WTC11 (cell line): ENCODE data around the gene KCNA1. TPM values are rescaled to one million over a fixed set of nuclear protein-coding genes. Genes with fewer than 3 reads are reported as not detected.

Source experiments
- ATAC-seq: fragments of 200-7000 bp; cut with Tn5 transposase; 2 replicates; pipeline ENCODE4 v1.10.0; 2021; ENCODE audit warnings: mild to moderate bottlenecking, moderate library complexity
- CTCF ChIA-PET: fragments of 300-600 bp; sonication (Branson Sonifier 250); formaldehyde crosslinking; loops from one replicate; lab custom pipeline; 2021; ENCODE audit warnings: antibody characterized with exemption; lab: Charles Lee
- POLR2A ChIA-PET: fragments of 350-600 bp; sonication (Branson Sonifier 250); formaldehyde crosslinking; loops from one replicate; lab custom pipeline; 2021; ENCODE audit warnings: antibody characterized with exemption; lab: Charles Lee
- DNase-seq: peaks from one replicate; pipeline ENCODE4 v3.0.0; 2021; ENCODE audit warnings: low spot score
- H3K27ac Mint-ChIP-seq: 2 replicates; pipeline ENCODE4 v1.8.0; 2021; ENCODE audit warnings: mixed read lengths
- H3K27me3 Mint-ChIP-seq: 2 replicates; pipeline ENCODE4 v1.8.0; 2021; ENCODE audit warnings: low read depth, mild to moderate bottlenecking, moderate library complexity, mixed read lengths
- H3K36me3 Mint-ChIP-seq: 2 replicates; pipeline ENCODE4 v1.8.0; 2021; ENCODE audit warnings: mixed read lengths
- H3K4me1 Mint-ChIP-seq: 2 replicates; pipeline ENCODE4 v1.8.0; 2022; ENCODE audit warnings: mixed read lengths
- H3K4me3 Mint-ChIP-seq: 2 replicates; pipeline ENCODE4 v1.8.0; 2021; ENCODE audit warnings: mild to moderate bottlenecking, moderate library complexity, mixed read lengths
- H3K9me3 Mint-ChIP-seq: 2 replicates; pipeline ENCODE4 v1.8.0; 2021; ENCODE audit warnings: mixed read lengths
- ATF1 ChIP-seq: sonication (generic); formaldehyde crosslinking; IDR thresholded peaks from 2 replicates; pipeline ENCODE4 v1.8.1; 2023; ENCODE audit warnings: mild to moderate bottlenecking, moderate library complexity, missing genetic modification reagents
- CREM ChIP-seq: sonication (generic); formaldehyde crosslinking; IDR thresholded peaks from 2 replicates; pipeline ENCODE4 v1.8.1; 2022; ENCODE audit warnings: mild to moderate bottlenecking, missing genetic modification reagents, moderate library complexity
- EMX1 ChIP-seq: fragments of 250-450 bp; sonication (Bioruptor Pico); IDR thresholded peaks from 2 replicates; pipeline ENCODE4 v1.8.0; 2021; ENCODE audit warnings: mild to moderate bottlenecking
- ETV6 ChIP-seq: sonication (generic); formaldehyde crosslinking; IDR thresholded peaks from 2 replicates; pipeline ENCODE4 v1.8.1; 2022; ENCODE audit warnings: mild to moderate bottlenecking, missing genetic modification reagents
- FOXK1 ChIP-seq: sonication (generic); formaldehyde crosslinking; IDR thresholded peaks from 2 replicates; pipeline ENCODE4 v1.8.0; 2022; ENCODE audit warnings: mild to moderate bottlenecking, moderate library complexity, missing genetic modification reagents
- HMGA2 ChIP-seq: fragments of 250-450 bp; sonication (Bioruptor Pico); IDR thresholded peaks from 2 replicates; pipeline ENCODE4 v1.4.0; 2021; ENCODE audit warnings: mild to moderate bottlenecking, moderate library complexity
- NFYB ChIP-seq: sonication (generic); formaldehyde crosslinking; conservative IDR thresholded peaks from 2 replicates; pipeline ENCODE4 v1.8.0; 2022; ENCODE audit warnings: low read depth, missing genetic modification reagents
- NR1H2 ChIP-seq: sonication (generic); formaldehyde crosslinking; IDR thresholded peaks from 2 replicates; pipeline ENCODE4 v1.9.0; 2021; ENCODE audit warnings: mild to moderate bottlenecking, moderate library complexity, missing genetic modification reagents
- NR2C2 ChIP-seq: sonication (generic); formaldehyde crosslinking; IDR thresholded peaks from 2 replicates; pipeline ENCODE4 v1.8.0; 2022; ENCODE audit warnings: mild to moderate bottlenecking, missing genetic modification reagents
- SP1 ChIP-seq: sonication (generic); formaldehyde crosslinking; conservative IDR thresholded peaks from 2 replicates; pipeline ENCODE4 v1.8.1; 2022; ENCODE audit warnings: missing genetic modification reagents
- TCF7 ChIP-seq: sonication (generic); formaldehyde crosslinking; IDR thresholded peaks from 2 replicates; pipeline ENCODE4 v1.8.0; 2022; ENCODE audit warnings: mild to moderate bottlenecking, low read depth, missing genetic modification reagents, moderate library complexity
- TP53 ChIP-seq: sonication (generic); formaldehyde crosslinking; IDR thresholded peaks from 2 replicates; pipeline ENCODE4 v1.8.1; 2023; ENCODE audit warnings: mild to moderate bottlenecking, missing genetic modification reagents
- USF2 ChIP-seq: sonication (generic); formaldehyde crosslinking; IDR thresholded peaks from 2 replicates; pipeline ENCODE4 v1.8.1; 2023; ENCODE audit warnings: mild to moderate bottlenecking, missing genetic modification reagents, moderate library complexity
- ZBTB21 ChIP-seq: sonication (generic); formaldehyde crosslinking; IDR thresholded peaks from 2 replicates; pipeline ENCODE4 v1.8.1; 2023; ENCODE audit warnings: mild to moderate bottlenecking, missing genetic modification reagents, borderline replicate concordance
- ZNF121 ChIP-seq: sonication (generic); formaldehyde crosslinking; IDR thresholded peaks from 2 replicates; pipeline ENCODE4 v1.8.0; 2023; ENCODE audit warnings: missing genetic modification reagents
- ZNF219 ChIP-seq: sonication (generic); formaldehyde crosslinking; IDR thresholded peaks from 2 replicates; pipeline ENCODE4 v1.8.0; 2023; ENCODE audit warnings: missing genetic modification reagents, mild to moderate bottlenecking, borderline replicate concordance
- ZNF317 ChIP-seq: sonication (generic); formaldehyde crosslinking; IDR thresholded peaks from 2 replicates; pipeline ENCODE4 v1.8.1; 2023; ENCODE audit warnings: low read depth, mild to moderate bottlenecking, moderate library complexity, missing genetic modification reagents, borderline replicate concordance
- ZNF512 ChIP-seq: sonication (generic); formaldehyde crosslinking; IDR thresholded peaks from 2 replicates; pipeline ENCODE4 v1.8.1; 2022; ENCODE audit warnings: missing genetic modification reagents, borderline replicate concordance
- total RNA-seq: library from RNA; stranded (reverse); gene quantifications from 3 replicates; pipeline ENCODE4 v1.2.3, GENCODE V29; 2021
- TF ChIP-seq, protein P1 (sequence below): sonication (generic); formaldehyde crosslinking; IDR thresholded peaks from 2 replicates; pipeline ENCODE4 v1.8.1; 2023; ENCODE audit warnings: mild to moderate bottlenecking, missing genetic modification reagents
- TF ChIP-seq, protein P2 (sequence below): sonication (generic); formaldehyde crosslinking; IDR thresholded peaks from 2 replicates; pipeline ENCODE4 v1.8.1; 2022; ENCODE audit warnings: low read depth, missing genetic modification reagents, borderline replicate concordance
- TF ChIP-seq, protein P3 (sequence below): sonication (generic); formaldehyde crosslinking; IDR thresholded peaks from 2 replicates; pipeline ENCODE4 v1.8.1; 2023; ENCODE audit warnings: mild to moderate bottlenecking, missing genetic modification reagents
- TF ChIP-seq, protein P4 (sequence below): fragments of 250-450 bp; sonication (Bioruptor Pico); IDR thresholded peaks from 2 replicates; pipeline ENCODE4 v1.8.0; 2021; ENCODE audit warnings: mild to moderate bottlenecking

Gene KCNA1
- total RNA-seq, 1 experiment from 2014 or later, result 0.04 TPM

GRCh38 chr12:4865246-4865645 is 44.5 kb upstream of the KCNA1 start:
- no peak for ATAC-seq
- Mint-ChIP-seq H3K4me1 (no peaks in the 10 kb centered on the region), H3K4me3 (no peak overlapping the region), H3K9me3 (no peaks in the 10 kb centered on the region), H3K27ac (no peak overlapping the region), H3K27me3 (peaks cover 30% of the 10 kb centered on the region), H3K36me3 (no peaks in the 10 kb centered on the region)
- no peak for DNase-seq
- CTCF ChIA-PET, result interaction anchor here (1.6 to 5.9 kb wide), 3 partner anchors 10 to 44 kb away, joined by 3 to 46 read pairs (median 9); no protein-coding TSS in a partner anchor
- POLR2A ChIA-PET, result no interaction called here
- TF ChIP-seq ZNF121, result no peak
- TF ChIP-seq ZNF317 (CRISPR knock-in tag), result no peak
- TF ChIP-seq, protein P1, sequence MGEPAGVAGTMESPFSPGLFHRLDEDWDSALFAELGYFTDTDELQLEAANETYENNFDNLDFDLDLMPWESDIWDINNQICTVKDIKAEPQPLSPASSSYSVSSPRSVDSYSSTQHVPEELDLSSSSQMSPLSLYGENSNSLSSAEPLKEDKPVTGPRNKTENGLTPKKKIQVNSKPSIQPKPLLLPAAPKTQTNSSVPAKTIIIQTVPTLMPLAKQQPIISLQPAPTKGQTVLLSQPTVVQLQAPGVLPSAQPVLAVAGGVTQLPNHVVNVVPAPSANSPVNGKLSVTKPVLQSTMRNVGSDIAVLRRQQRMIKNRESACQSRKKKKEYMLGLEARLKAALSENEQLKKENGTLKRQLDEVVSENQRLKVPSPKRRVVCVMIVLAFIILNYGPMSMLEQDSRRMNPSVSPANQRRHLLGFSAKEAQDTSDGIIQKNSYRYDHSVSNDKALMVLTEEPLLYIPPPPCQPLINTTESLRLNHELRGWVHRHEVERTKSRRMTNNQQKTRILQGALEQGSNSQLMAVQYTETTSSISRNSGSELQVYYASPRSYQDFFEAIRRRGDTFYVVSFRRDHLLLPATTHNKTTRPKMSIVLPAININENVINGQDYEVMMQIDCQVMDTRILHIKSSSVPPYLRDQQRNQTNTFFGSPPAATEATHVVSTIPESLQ, result no peak
- TF ChIP-seq ETV6 (CRISPR knock-in tag), result no peak
- no peak for TF ChIP-seq HMGA2 (CRISPR knock-in tag)
- TF ChIP-seq NR1H2 (CRISPR knock-in tag), result no peak
- no peak for TF ChIP-seq TCF7 (CRISPR knock-in tag)
- TF ChIP-seq CREM (CRISPR knock-in tag), result no peak
- TF ChIP-seq, protein P2, sequence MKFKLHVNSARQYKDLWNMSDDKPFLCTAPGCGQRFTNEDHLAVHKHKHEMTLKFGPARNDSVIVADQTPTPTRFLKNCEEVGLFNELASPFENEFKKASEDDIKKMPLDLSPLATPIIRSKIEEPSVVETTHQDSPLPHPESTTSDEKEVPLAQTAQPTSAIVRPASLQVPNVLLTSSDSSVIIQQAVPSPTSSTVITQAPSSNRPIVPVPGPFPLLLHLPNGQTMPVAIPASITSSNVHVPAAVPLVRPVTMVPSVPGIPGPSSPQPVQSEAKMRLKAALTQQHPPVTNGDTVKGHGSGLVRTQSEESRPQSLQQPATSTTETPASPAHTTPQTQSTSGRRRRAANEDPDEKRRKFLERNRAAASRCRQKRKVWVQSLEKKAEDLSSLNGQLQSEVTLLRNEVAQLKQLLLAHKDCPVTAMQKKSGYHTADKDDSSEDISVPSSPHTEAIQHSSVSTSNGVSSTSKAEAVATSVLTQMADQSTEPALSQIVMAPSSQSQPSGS (CRISPR knock-in tag), result no peak
- TF ChIP-seq USF2 (CRISPR knock-in tag), result no peak
- TF ChIP-seq NFYB (CRISPR knock-in tag), result no peak
- TF ChIP-seq, protein P3, sequence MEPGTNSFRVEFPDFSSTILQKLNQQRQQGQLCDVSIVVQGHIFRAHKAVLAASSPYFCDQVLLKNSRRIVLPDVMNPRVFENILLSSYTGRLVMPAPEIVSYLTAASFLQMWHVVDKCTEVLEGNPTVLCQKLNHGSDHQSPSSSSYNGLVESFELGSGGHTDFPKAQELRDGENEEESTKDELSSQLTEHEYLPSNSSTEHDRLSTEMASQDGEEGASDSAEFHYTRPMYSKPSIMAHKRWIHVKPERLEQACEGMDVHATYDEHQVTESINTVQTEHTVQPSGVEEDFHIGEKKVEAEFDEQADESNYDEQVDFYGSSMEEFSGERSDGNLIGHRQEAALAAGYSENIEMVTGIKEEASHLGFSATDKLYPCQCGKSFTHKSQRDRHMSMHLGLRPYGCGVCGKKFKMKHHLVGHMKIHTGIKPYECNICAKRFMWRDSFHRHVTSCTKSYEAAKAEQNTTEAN, result no peak
- TF ChIP-seq EMX1 (CRISPR knock-in tag), result no peak
- TF ChIP-seq ATF1 (CRISPR knock-in tag), result no peak
- TF ChIP-seq, all 79 proteins: peak for 0

DNA sequence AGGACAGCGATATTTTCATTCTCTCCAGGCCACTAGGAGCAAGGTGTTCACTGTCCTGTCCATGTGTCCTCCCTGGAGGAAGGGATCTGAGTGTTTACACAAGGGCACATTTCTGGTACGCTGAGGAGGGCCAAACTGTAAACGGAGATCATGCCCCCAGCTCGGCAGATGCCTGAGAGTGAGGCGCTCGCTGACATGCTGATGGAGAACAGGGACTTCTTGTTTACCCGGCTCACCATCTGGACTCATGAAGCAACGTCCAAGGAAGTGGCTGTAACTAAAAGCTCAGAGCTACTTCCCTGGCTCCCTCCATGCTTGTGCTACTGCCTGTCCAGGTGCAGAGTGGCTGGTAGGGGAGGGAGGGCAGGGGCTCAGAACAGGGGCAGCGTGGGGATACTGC is 43.4 kb upstream of the KCNA1 start:
- H3K27me3 Mint-ChIP-seq, result peaks cover 31% of the 10 kb centered on the region

More for the DNA sequence above, 43.4 kb upstream of the KCNA1 start:
- ChIA-PET CTCF (interaction anchor here (2.7 to 5.9 kb wide), 2 partner anchors 11 to 18 kb away, joined by 9 to 46 read pairs; no protein-coding TSS in a partner anchor), POLR2A (no interaction called here)
- TF ChIP-seq, protein P4, sequence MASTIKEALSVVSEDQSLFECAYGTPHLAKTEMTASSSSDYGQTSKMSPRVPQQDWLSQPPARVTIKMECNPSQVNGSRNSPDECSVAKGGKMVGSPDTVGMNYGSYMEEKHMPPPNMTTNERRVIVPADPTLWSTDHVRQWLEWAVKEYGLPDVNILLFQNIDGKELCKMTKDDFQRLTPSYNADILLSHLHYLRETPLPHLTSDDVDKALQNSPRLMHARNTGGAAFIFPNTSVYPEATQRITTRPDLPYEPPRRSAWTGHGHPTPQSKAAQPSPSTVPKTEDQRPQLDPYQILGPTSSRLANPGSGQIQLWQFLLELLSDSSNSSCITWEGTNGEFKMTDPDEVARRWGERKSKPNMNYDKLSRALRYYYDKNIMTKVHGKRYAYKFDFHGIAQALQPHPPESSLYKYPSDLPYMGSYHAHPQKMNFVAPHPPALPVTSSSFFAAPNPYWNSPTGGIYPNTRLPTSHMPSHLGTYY, result no peak
- TF ChIP-seq TP53 (no peak), NR2C2 (CRISPR knock-in tag) (no peak), ZNF219 (CRISPR knock-in tag) (no peak), ZBTB21 (CRISPR knock-in tag) (no peak), ZNF512 (CRISPR knock-in tag) (no peak), FOXK1 (CRISPR knock-in tag) (no peak), SP1 (CRISPR knock-in tag) (no peak)
- Mint-ChIP-seq H3K27ac (no peak overlapping the region), H3K4me1 (no peaks in the 10 kb centered on the region), H3K36me3 (no peaks in the 10 kb centered on the region), H3K4me3 (no peak overlapping the region), H3K9me3 (no peaks in the 10 kb centered on the region)
- ATAC-seq (no peak), DNase-seq (no peak)
